MV-4-11 (cell line): ENCODE results near the gene TTLL7.
"Not testable (repeated sequence)": the region's sequence is repeated elsewhere in the genome, so short reads cannot be mapped to it uniquely, and the experiment has no call there.

Experiments used
- DNase-seq: peaks from one replicate; lab custom pipeline; 2025; lab: John Stamatoyannopoulos, UW

The TTLL7 gene

DNA sequence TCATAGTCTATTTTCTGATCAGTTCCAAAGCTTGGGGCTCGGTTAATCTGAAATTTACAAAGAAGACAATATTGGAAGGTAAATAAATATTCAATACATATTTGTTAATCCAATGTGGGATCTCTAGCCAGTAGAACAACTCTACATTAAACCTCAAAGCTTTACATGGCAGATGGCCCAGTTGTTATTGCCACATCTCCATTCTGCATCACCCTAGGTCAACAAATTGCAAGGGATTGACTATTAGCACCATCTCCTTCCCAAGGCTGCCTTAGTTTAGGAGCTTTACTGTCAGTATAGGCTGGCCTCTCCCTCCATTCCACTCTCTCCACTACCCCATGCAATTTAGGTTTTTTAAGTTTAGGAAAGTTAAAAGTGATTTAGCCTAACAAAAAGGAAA is 69.7 kb downstream of the TTLL7 start:
- no peak for DNase-seq

DNA sequence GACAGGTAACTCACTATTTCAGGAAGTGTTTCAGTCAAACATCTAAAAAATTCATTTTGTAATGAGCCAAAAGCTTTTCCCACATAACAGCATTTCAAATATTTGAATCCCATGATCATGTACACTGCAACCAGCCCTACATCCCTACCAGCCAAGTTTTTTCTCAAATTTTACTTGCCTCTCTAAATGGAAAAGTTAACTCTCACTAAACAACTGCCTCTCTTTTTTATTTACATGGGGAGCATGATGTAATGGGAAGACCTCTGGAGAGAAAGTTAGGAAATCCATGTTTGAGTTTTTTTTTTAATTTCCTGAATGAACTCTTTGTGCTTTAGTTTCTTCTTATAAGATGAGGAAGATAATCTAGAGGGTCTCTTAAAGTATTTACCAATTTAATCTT is 70.5 kb downstream of the TTLL7 start:
- no peak for DNase-seq

GRCh38 chr1:83927701-83928100 is 71.2 kb downstream of the TTLL7 start:
- no peak for DNase-seq

GRCh38 chr1:83927061-83927460 is 71.9 kb downstream of the TTLL7 start:
- DNase-seq: no peak

GRCh38 chr1:83923553-83923952 is 75.4 kb downstream of the TTLL7 start:
- no peak for DNase-seq

DNA sequence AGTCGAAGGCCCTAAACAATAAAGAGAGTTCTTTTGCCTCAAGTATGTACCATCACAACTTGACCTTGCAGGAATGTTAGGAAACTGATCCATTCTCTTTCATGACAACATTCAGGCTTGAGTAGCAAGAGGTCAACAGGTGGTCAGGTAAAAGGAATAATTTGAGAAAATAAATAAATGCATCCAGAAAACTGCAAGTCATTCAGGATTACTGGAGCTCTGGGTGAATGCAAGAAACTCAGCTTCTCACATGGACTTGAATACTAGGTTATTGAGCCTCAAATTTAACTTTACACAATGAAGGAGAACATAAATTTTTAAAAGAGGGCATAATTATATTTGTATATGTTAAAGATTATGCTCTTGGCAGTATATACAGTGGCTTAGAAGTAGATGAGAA is 76.5 kb downstream of the TTLL7 start:
- no peak for DNase-seq

- DNase-seq: no peak
Observed at GRCh38 chr1:83920320-83920719, 78.6 kb downstream of the TTLL7 start.

DNA sequence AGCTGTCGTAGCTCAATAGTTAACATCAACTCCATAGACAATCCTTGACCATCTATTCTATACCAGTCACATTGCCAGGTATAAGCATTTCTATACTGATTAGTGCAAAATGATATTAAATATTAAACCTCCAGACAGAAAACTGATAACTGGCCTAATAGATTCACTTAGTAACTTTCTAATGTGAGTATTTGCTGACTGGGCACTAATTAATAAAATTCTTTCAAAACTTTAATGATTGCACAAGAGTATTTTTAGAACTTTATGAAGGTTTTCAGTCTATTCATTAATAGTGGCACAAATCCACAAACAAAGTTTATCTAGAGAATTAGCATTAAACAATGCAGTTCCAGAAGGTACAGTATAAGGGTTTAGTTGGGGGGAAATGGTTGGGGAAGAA is 79.1 kb downstream of the TTLL7 start:
- no peak for DNase-seq

DNA sequence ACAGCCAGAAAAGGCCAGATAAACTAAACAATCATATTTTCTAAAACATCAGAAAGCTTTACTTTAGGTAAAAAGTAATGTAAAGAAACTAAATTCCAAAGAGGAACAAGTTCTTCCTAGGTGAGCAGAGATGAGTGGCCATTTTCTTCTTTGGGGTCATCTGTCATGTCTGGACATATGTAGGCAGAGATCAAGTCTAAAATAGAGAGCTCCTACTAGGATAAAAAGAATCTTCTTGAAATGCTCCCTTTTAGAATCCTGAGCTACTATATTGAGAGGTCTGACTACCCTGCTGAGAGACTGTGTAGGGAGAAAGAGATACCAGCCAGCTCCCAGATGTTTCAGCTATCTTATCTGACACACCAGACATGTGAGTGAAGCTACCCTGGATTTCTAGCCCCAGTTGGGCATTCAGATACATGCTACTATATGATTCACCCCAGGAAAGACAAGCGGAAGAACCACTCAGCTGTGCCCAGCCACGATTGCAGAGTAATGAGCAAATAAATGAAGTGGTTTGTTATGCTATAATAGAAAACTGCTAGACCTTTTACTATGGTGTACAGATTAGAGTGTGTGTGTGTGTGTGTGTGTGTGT is 80.1 kb downstream of the TTLL7 start:
- no peak for DNase-seq

DNA sequence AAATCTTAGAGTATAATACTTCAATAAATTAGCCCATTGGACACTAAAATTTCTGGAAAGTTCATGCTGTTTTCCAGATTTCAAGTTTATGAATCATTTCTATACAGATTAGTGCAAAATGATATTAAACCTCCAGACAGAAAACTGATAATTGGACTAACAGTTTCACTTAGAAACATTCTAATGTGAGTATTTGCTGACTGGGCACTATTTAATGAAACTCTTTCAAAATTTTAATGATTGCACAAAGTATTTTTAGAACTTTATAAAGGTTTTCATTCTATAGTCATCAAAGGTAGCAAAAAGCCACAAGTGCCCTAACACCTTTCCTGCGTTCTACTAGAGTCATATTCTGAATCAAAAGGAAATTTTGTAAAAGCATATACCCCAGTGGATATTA is 81.0 kb downstream of the TTLL7 start:
- no peak for DNase-seq

- DNase-seq: not testable (repeated sequence)
Observed at GRCh38 chr1:83916094-83916493, 82.8 kb downstream of the TTLL7 start.

- no peak for DNase-seq
Observed at GRCh38 chr1:83912876-83913275, 86.1 kb downstream of the TTLL7 start.

- DNase-seq: peak; percentile 47
Observed at GRCh38 chr1:83910461-83910860, 88.5 kb downstream of the TTLL7 start.

GRCh38 chr1:83909687-83910086 is 89.2 kb downstream of the TTLL7 start:
- DNase-seq: no peak

GRCh38 chr1:83905315-83905907 is 93.5 kb downstream of the TTLL7 start:
- no peak for DNase-seq

DNA sequence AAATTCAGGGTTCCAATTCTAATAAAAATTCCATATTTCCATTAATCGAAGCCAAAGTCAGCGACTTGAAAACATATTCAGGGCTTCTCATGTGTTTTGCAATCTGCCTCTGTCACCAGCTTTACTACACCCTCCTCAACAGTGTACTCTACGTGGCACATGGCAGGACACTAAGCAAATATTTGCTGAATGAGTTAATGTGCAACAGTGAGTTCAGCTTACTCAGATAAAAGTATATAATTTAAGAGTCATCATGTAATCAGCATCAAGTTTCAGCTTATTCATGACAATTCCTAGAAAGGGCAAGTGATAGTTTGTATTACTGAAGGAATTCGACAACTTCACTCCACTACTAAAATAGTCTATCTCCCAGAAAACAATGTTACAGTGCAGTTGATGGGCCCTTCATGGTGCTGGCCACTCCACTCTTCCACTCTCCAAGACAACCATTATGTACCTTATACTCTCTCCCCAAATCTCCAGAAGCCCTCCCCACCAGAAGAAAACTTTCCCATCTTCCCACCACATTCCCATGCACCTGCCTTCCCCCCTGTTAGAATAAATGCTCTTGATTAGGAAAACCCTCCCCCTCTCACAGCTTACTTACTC is 97.3 kb downstream of the TTLL7 start:
- no peak for DNase-seq

DNA sequence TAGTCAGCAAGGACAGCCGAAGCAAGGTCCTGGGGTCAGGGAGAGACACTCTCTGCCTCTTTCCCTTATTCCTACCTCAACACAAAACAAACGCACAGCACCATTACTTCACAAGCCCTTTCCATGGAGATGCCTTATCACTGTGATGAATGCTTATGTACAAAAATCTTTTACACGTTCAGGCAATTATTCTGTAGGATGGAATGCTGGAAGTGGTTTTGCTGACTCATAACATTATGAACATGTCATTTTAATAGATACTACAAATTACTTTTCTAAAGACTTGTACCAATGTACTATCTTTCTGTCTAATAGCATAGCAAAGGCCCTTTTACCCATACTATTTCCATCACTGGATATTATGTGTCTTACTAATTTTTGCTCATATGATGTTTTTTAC is 98.4 kb downstream of the TTLL7 start:
- no peak for DNase-seq

DNA sequence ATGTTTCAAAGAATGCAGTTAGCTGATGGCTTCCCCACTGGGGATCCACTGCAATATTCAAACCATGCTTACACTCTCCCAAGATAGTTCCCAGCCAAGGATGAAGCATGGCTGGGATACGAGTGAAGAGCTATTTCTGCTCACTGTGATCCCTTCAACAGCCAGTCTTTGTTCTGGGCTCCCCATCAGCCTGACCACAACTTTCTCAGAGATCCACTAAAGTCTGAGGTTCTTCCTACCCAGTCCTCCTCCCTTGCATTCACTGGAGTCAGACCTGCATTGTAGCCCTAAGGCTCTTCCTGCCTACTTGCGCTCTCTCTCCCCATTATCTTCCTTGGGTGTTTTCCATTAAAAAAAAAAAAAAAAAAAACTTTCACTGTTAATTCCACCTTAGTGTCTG is 101.4 kb downstream of the TTLL7 start:
- no peak for DNase-seq

DNA sequence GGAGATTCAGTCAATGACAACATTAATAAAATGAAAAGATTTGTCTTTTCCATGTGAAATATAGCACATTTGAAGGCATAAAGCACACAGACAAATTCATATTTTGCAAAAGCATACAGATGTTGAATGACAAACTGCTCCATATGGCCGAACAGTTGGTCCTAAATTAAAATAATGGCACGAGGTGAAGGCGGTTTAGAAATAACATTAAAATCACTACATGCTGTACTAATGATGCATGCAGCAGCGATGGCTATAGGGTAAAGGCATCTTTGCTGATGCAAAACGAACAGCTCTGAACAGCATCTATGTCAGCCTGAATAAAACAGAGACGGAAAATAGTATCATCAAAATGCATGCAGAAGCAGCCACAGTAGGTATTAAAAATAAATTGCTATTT is 102.6 kb downstream of the TTLL7 start:
- DNase-seq: no peak

GRCh38 chr1:83889707-83890106 is 109.2 kb downstream of the TTLL7 start:
- no peak for DNase-seq

- no peak for DNase-seq
Observed at GRCh38 chr1:83887483-83887882, 111.4 kb downstream of the TTLL7 start.

- DNase-seq: no peak
Observed at GRCh38 chr1:83883979-83884378, 115.0 kb downstream of the TTLL7 start.

GRCh38 chr1:83882906-83883305 is 116.0 kb downstream of the TTLL7 start:
- DNase-seq: peak; percentile 75

- no peak for DNase-seq
Observed at GRCh38 chr1:83872515-83872914, 126.4 kb downstream of the TTLL7 start.
